NT2/D1 (cell line): ENCODE results near the gene KRTAP4-6.

Experiments
- SUZ12 ChIP-seq: IDR thresholded peaks from 2 replicates; pipeline ENCODE4 v1.6.1; 2011; ENCODE audit not compliant: insufficient read length, insufficient read depth; ENCODE audit errors: extremely low read depth
- YY1 ChIP-seq: IDR thresholded peaks from 2 replicates; pipeline ENCODE4 v1.6.1; 2011; ENCODE audit not compliant: insufficient read length, insufficient read depth
- ZNF274 ChIP-seq: IDR thresholded peaks from 2 replicates; pipeline ENCODE4 v1.6.1; 2011; ENCODE audit warnings: mild to moderate bottlenecking, low read depth, low read length

DNA sequence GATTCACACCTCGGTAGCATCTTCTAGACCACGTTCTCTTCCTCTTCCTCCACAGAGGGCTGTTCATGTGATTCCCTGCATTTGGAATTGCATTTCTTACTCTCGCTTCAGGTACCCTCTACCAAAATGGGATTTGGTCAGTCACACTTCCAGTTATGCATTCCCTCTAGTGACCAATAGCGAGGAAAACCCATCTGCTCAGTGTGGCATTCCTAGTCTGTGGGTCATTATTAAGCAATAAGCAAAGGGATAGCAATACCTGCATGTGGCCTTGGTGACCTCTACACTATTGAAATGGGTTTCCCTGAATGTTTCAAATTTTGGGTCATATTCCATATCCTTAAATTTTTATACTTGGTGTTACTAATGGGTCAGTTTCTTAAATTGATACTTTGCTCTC, 9.7 kb upstream of the KRTAP4-6 start:
- TF ChIP-seq SUZ12 (no peak), YY1 (no peak), ZNF274 (no peak)
